ENCODE data around the gene PDX1.

PDX1 gene

DNA sequence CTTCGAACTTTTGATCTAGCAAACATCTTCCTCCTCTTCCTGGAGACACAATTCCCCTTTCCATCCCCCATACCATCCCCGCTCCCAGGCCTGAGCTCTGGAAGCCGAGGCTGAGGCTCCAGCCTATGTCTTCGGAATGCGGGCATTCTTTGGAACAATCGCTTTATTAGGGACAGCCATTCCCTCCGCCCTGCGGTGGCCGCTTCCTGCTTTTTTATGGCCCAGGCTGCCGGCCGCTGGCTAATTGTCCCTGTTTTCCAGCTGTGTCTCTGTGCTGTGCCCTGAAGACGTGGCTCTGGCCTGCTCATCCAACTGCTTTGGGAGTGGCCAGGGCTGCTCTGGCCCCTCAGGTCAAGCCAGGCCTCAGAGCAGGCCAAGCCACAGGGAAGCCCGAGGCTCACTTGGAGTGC is 51.4 kb downstream of the PDX1 start:
- Histone ChIP-seq H3K27me3 (ENCODE audit: low read length) (no peaks in the 10 kb centered on the region), H3K9me3 (ENCODE audit: insufficient read depth, low read length) (no peaks in the 10 kb centered on the region), H3F3A (ENCODE audit: insufficient read depth) (no peaks in the 10 kb centered on the region), H2AFZ (ENCODE audit: low read depth, low read length, severe bottlenecking) (no peak overlapping the region), H4K20me1 (ENCODE audit: low read depth, low read length) (no peaks in the 10 kb centered on the region), H3K4me2 (ENCODE audit: low read depth, low read length, poor library complexity, severe bottlenecking) (no peak overlapping the region), H3K9ac (ENCODE audit: low read length) (no peak overlapping the region), H3K79me2 (ENCODE audit: insufficient read depth, low read length) (no peaks in the 10 kb centered on the region), H3K27ac (ENCODE audit: low read depth, low read length) (no peak overlapping the region), H3K9me2 (replicated peaks; ENCODE audit: insufficient read depth, low read length) (no peaks in the 10 kb centered on the region), H3K36me3 (ENCODE audit: low read length) (no peaks in the 10 kb centered on the region), H3K4me3 (ENCODE audit: insufficient read depth, low read length, poor library complexity, severe bottlenecking) (no peak overlapping the region)
- no peak for TF ChIP-seq EZH2phosphoT487 (conservative IDR thresholded peaks at IDR 0.05; ENCODE audit: low read length)
- TF ChIP-seq CTCF (IDR thresholded peaks at IDR 0.05; ENCODE audit: insufficient read depth, low read length, poor library complexity, severe bottlenecking) = no peak

DNA sequence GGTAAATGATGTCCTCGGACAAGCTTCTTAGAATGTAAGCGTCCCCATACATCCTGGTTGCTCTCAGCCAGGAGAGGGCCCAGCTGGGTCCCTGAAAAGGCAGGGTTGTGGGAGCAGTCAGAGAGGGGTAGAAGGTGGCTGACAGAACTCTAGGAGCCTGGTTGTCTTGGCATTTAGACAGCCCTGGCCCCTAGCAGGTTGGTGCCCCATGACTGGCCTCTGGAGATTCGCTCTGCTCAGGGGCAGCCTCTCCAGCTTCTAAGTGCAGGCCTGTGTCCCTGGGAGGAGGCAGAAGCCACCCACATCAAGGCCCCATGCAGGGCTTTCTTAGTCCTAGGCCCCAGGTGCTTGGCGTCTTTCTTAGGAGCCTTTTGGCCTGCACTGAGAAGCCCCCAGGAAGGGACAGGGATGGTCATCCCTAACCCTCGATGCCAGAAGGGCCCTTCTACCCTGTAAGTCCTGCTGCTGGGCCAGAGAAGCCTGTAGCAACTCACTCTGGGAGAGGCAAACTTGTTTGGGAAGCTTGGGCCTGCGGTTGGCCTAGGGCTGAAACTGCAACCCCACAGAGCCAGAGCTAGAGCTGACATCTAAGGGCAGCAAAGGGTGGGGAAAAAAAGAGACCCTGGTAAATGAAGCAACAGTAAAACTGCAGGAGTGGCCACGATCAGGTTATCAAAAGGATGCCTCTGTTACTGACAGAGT is 52.1 kb downstream of the PDX1 start:
- Histone ChIP-seq H3K4me2 (ENCODE audit: low read depth, low read length, poor library complexity, severe bottlenecking) (no peak overlapping the region), H3K27ac (ENCODE audit: low read depth, low read length) (no peak overlapping the region), H3K79me2 (ENCODE audit: insufficient read depth, low read length) (no peaks in the 10 kb centered on the region), H3K9ac (ENCODE audit: low read length) (no peak overlapping the region), H3K27me3 (ENCODE audit: low read length) (no peaks in the 10 kb centered on the region), H3K36me3 (ENCODE audit: low read length) (no peaks in the 10 kb centered on the region), H3K4me3 (ENCODE audit: insufficient read depth, low read length, poor library complexity, severe bottlenecking) (no peak overlapping the region), H3K9me2 (replicated peaks; ENCODE audit: insufficient read depth, low read length) (no peaks in the 10 kb centered on the region), H2AFZ (ENCODE audit: low read depth, low read length, severe bottlenecking) (no peak overlapping the region), H4K20me1 (ENCODE audit: low read depth, low read length) (no peaks in the 10 kb centered on the region), H3K9me3 (ENCODE audit: insufficient read depth, low read length) (no peaks in the 10 kb centered on the region), H3F3A (ENCODE audit: insufficient read depth) (no peaks in the 10 kb centered on the region)
- no peak for TF ChIP-seq EZH2phosphoT487 (conservative IDR thresholded peaks at IDR 0.05; ENCODE audit: low read length)
- TF ChIP-seq CTCF (IDR thresholded peaks at IDR 0.05; ENCODE audit: insufficient read depth, low read length, poor library complexity, severe bottlenecking) = no peak

GRCh38 chr13:27972478-27972820 is 52.6 kb downstream of the PDX1 start:
- Histone ChIP-seq H3K4me2 (ENCODE audit: low read depth, low read length, poor library complexity, severe bottlenecking) (no peak overlapping the region), H3F3A (ENCODE audit: insufficient read depth) (no peaks in the 10 kb centered on the region), H3K27ac (ENCODE audit: low read depth, low read length) (no peak overlapping the region), H3K9me2 (replicated peaks; ENCODE audit: insufficient read depth, low read length) (no peaks in the 10 kb centered on the region), H3K4me3 (ENCODE audit: insufficient read depth, low read length, poor library complexity, severe bottlenecking) (no peak overlapping the region), H3K27me3 (ENCODE audit: low read length) (no peaks in the 10 kb centered on the region), H2AFZ (ENCODE audit: low read depth, low read length, severe bottlenecking) (no peak overlapping the region), H4K20me1 (ENCODE audit: low read depth, low read length) (no peaks in the 10 kb centered on the region), H3K36me3 (ENCODE audit: low read length) (no peaks in the 10 kb centered on the region), H3K79me2 (ENCODE audit: insufficient read depth, low read length) (no peaks in the 10 kb centered on the region), H3K9ac (ENCODE audit: low read length) (no peak overlapping the region), H3K9me3 (ENCODE audit: insufficient read depth, low read length) (no peaks in the 10 kb centered on the region)
- no peak for TF ChIP-seq EZH2phosphoT487 (conservative IDR thresholded peaks at IDR 0.05; ENCODE audit: low read length)
- TF ChIP-seq CTCF (IDR thresholded peaks at IDR 0.05; ENCODE audit: insufficient read depth, low read length, poor library complexity, severe bottlenecking) = no peak

All from SU-DHL-6 (cell line).